Measurements from ENCODE around the gene C19orf25.
"Not testable (repeated sequence)": the region's sequence is repeated elsewhere in the genome, so short reads cannot be mapped to it uniquely, and the experiment has no call there.

Gene C19orf25

GRCh38 chr19:1478934-1479707 lies at the start of gene C19orf25:
Gene C19orf25 (minus strand): TSS chr19:1479215. CDS start chr19:1478903, 312 bp downstream.
- peak; percentile 51 for DNase-seq

DNA sequence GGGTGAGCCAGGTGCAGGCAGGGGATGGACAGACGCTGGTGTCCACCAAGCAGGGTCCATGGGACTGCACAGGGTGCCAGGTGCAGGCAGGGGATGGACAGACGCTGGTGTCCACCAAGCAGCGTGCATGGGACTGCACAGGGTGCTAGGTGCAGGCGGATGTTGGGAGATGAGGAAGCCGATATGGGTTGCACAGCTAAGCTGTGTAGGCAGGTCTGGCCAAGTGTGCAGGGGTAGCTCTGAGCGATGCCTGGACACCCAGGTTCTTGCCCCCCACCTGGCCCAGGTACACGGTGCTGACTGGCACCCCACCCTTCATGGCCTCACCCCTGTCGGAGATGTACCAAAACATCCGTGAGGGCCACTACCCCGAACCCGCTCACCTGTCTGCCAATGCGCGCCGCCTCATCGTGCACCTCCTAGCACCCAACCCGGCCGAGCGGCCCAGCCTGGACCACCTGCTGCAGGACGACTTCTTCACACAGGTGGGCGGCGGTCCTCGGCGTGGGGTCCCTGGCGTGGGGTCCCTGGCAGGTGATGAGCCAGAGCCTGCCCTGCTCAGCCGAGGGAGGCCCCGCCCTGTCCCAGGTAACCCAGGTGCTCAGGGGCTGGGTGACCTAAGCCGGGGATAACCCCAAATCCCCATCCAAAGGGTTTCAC lies 48.8 kb upstream of the C19orf25 start:
- no peak for DNase-seq

DNA sequence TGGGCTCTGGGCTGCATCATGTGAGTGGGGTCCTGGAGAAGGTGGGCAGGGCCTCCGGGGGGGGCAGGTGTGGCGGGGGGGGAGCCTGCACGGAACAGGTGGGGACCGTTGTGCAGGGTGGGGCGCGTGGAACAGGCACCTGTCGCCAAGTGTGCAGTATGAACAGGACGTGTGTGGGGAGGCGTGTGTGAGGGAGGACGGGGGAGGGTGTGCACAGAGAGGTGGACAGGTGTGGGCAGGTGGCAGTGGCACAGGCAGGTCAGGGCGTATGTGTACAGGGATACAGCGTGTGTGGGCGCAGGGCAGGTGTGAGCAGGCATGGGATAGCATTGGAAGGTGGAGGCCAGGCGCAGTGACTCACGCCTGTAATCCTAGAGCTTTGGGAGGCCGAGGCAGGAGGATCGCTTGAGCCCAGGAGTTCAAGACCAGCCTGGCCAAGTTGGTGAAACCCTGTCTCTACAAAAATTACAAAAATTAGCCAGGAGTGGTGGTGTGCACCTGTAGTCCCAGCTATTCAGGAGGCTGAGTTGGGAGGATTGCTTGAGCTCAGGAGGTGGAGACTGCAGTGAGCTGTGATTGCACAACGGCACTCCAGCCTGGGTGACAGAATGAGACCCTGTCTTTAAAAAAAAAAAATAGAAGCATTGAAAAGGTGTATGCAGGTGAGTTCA lies 48.1 kb upstream of the C19orf25 start:
- DNase-seq, result no peak

GRCh38 chr19:1526066-1526778 lies 47.2 kb upstream of the C19orf25 start:
- DNase-seq, result no peak

- no peak for DNase-seq
These were observed 46.3 kb upstream of the C19orf25 start for GRCh38 chr19:1525343-1525742.

DNA sequence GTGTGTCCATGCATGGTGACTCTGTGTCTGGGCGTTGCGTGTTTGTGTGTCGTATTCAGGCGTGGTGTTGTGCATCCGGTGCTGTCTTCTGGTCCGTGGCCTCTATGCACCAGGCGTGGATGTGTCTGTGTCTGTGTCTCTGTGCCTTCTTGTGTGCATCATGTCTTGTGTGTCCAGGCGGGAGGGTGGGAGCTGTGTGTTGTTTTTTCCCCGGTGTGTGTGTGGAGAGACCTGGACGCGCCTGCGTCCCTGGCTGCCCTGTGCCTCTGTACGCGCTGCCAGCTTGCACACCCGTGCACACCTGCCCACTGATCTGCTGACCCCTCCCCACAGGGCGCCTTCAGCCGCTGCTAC lies 45.9 kb upstream of the C19orf25 start:
- DNase-seq, result no peak

- DNase-seq, result no peak
These were observed 45.4 kb upstream of the C19orf25 start for GRCh38 chr19:1524287-1524971.

DNA sequence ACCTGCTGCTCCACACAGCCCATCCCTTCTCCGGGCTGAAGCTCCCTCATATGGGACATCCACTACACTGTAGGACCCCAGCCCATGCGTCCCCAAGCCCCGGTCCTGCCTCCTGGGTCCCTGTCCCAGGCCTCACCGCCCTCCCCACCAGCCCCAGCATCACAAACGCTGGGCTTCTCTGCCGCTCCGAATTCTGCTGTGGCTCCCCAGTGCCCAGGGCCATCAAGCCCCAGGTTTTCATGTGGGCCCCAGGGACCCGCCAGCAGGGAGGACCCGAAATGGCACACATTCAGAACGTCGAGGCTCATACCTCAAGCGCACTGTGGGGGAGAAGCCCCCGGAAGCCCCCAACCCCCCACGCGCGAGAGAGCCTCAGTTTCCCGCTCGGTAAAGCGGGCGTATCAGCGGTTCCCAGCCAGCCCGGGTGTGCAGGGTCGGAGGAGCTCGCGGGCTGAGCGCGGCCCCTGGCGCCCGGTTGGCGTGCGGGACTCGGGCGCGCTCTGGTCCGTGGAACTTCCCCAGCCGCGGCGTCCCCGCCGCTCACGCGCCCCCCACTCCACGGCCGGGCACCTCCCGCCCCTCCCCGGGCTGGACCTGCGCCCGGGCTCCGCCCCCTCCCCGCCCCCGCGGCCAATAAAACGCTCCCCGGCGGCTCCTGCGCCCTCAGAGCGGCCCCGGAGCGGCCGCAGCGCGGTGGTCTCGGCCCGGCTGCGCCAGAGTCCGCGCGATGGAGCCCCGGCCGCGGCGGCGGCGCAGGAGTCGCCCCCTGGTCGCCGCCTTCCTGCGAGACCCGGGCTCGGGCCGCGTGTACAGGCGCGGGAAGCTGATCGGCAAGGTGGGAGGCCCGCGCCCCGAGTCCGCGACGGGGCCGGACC lies 44.6 kb upstream of the C19orf25 start, which contains the start of gene PLK5:
TSS of gene PLK5 (plus strand) at position 666 of the 875 bp plus-strand sequence. CDS start 2,920 bp downstream, outside the sequence.
- DNase-seq, result no peak

GRCh38 chr19:1522838-1523237 lies 43.8 kb upstream of the C19orf25 start:
- DNase-seq, result no peak

GRCh38 chr19:1522061-1522460 lies 43.0 kb upstream of the C19orf25 start:
- DNase-seq, result no peak

DNA sequence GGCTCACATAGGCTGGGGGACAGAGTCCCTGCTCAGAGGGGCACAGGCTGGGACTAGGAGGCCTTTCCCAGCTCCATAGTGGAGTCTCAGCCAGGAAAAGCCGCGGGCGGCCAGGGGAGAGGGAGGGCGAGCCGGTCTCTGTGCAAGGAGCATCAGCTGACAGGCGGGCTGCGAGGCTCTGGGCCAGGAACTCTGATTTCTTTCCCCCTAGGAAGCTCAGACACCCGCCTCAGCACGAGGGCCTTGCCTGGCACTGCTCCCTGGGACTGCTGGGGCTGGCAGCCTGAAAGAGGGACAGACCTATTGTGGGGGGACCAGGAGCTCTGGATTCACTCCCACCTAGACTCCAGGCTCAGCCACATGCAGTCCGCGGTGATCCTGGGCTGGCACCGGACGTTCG lies 42.6 kb upstream of the C19orf25 start:
- DNase-seq, result no peak

GRCh38 chr19:1520203-1520780 lies 41.3 kb upstream of the C19orf25 start:
- DNase-seq, result no peak

- DNase-seq, result not testable (repeated sequence)
These were observed 40.8 kb upstream of the C19orf25 start for GRCh38 chr19:1519802-1520201.

DNA sequence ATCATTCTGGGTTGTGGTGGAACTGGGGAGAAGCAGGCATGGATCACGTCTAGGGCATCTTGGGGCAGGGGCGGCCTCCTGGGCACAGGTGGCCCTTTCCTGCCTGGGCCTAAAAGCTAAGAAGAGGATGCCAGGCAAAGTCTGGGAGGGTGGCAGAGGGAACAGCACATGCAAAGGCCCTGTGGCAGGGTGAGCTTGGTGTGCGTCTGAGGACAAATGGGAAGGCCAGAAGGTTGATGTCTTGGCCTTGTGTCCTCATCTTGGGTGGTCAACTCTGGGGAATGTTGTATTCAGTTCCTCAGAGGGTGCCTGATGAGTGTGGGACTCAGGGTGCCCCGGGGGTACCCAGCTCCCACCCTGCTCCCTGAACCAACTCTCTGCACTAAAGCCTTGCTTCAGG lies 39.5 kb upstream of the C19orf25 start:
- DNase-seq, result no peak

- DNase-seq, result no peak
These were observed 37.4 kb upstream of the C19orf25 start for GRCh38 chr19:1516395-1516753.

GRCh38 chr19:1514986-1515721 lies 36.1 kb upstream of the C19orf25 start:
- DNase-seq, result no peak

DNA sequence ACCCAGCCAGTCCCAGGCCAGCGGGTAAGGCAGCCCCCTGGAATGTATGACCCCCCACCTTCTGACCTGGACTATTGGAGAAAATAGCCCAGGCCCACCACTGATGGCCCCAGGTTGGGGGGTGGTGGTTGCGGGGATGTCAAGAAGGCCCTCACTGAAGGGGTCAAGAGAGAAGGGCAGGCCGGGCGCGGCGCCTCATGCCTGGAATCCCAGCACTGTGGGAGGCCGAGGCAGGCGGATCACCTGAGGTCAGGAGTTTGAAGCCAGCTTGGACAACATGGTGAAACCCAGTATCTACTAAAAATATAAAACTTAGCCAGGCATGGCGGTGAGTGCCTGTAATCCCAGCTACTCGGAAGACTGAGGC lies 35.3 kb upstream of the C19orf25 start:
- DNase-seq, result no peak

- DNase-seq, result no peak
These were observed 34.7 kb upstream of the C19orf25 start for GRCh38 chr19:1513499-1514294.

DNA sequence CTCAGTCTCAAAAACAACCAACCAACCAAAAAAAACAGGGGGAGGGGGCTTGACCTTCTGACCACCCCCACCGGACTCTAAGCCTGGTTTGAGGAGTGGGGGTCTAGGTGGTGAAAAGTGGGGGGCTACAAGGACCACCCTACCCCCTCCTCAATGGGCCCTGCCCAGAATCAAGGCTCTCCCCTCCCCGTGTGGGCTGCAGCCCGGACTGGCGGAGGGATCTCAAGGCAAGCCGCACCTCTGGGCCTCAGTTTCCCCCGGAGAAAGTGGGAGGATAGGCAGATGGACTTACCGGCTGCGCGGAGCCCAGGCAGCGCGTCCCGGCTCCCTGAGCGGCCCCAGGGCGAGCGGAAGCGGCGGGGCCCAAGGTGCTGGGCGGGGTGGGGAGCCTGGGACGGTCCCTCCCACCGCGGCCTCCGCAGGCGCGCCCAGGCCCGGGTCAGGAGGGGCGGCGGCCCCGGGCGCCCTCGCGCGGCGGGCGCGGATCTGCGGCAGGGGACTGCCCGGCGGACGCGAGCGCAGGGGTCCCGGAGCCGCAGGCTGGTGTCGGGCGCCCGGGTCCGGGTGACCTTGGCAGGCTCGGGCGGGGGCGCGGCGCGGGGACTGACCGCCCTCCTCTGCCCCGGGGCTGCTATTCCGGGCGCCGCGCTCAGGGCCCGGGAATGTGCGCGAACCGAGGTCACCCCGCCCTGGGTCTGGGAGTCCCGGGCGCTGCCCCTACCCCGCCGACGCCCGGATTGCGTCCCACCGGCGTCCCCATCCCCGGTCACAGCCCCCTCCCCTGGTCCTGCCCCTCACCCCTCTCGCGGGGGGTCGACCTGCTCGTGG lies 33.9 kb upstream of the C19orf25 start, which contains the start of gene ADAMTSL5:
TSS of gene ADAMTSL5 (minus strand) at position 349 of the 828 bp plus-strand sequence. CDS start 2,076 bp downstream, outside the sequence.
- DNase-seq, result no peak
